HepG2 (cell line): ENCODE results near the gene ANKS1A. TPM values are rescaled to one million over a fixed set of nuclear protein-coding genes. Genes with fewer than 3 reads are reported as not detected.

Source experiments
- ATF2 ChIP-seq: sonication (generic); formaldehyde crosslinking; IDR thresholded peaks from 2 replicates; pipeline ENCODE4 v1.4.0; 2020; ENCODE audit warnings: missing genetic modification reagents
- ELF1 ChIP-seq: sonication (generic); formaldehyde crosslinking; IDR thresholded peaks from 2 replicates; pipeline ENCODE4 v1.4.0; 2020; ENCODE audit warnings: missing genetic modification reagents
- HNF1A ChIP-seq, 2 experiments: sonication (generic) in 1 of 2; formaldehyde crosslinking in 1 of 2; IDR thresholded peaks; 2 replicates each; pipeline versions ENCODE4 v1.4.0 to v1.6.1; 2016 to 2020; ENCODE audit warnings: borderline replicate concordance in 1 of 2, low read depth in 1 of 2, mild to moderate bottlenecking in 1 of 2, missing genetic modification reagents in 1 of 2
- IRF2 ChIP-seq: IDR thresholded peaks from 2 replicates; pipeline ENCODE4 v1.6.1; 2018; ENCODE audit warnings: missing genetic modification reagents, missing compliant biosample characterization
- MEIS2 ChIP-seq: sonication (generic); formaldehyde crosslinking; IDR thresholded peaks from 2 replicates; pipeline ENCODE4 v1.9.0; 2021; ENCODE audit warnings: mild to moderate bottlenecking, missing genetic modification reagents
- MTERF4 ChIP-seq: sonication (generic); formaldehyde crosslinking; IDR thresholded peaks from 2 replicates; pipeline ENCODE4 v1.8.0; 2023; ENCODE audit warnings: mild to moderate bottlenecking, missing genetic modification reagents
- NFKB2 ChIP-seq: sonication (generic); formaldehyde crosslinking; IDR thresholded peaks from 2 replicates; pipeline ENCODE4 v1.4.0; 2020; ENCODE audit warnings: missing genetic modification reagents, borderline replicate concordance
- REL ChIP-seq: sonication (generic); formaldehyde crosslinking; conservative IDR thresholded peaks from 2 replicates; pipeline ENCODE4 v1.8.0; 2022; ENCODE audit warnings: mild to moderate bottlenecking, missing genetic modification reagents, moderate library complexity
- SP5 ChIP-seq: IDR thresholded peaks from 2 replicates; pipeline ENCODE4 v1.6.1; 2016; ENCODE audit warnings: low read depth, borderline replicate concordance
- ZKSCAN1 ChIP-seq: fragments of 150-350 bp; IDR thresholded peaks from 2 replicates; pipeline ENCODE4 v1.6.1; 2014; ENCODE audit warnings: low read length
- ZNF10 ChIP-seq: sonication (generic); formaldehyde crosslinking; IDR thresholded peaks from 2 replicates; pipeline ENCODE4 v1.4.0; 2020; ENCODE audit warnings: mild to moderate bottlenecking, low read depth, missing genetic modification reagents, borderline replicate concordance
- ZNF546 ChIP-seq: sonication (generic); formaldehyde crosslinking; conservative IDR thresholded peaks from 2 replicates; pipeline ENCODE4 v1.8.1; 2023; ENCODE audit warnings: mild to moderate bottlenecking, missing genetic modification reagents
- ZNF589 ChIP-seq: sonication (generic); formaldehyde crosslinking; conservative IDR thresholded peaks from 2 replicates; pipeline ENCODE4 v1.8.0; 2022; ENCODE audit warnings: mild to moderate bottlenecking, moderate library complexity, missing genetic modification reagents
- ZNF678 ChIP-seq: sonication (generic); formaldehyde crosslinking; IDR thresholded peaks from 2 replicates; pipeline ENCODE4 v1.4.0; 2020; ENCODE audit warnings: mild to moderate bottlenecking, missing genetic modification reagents
- polyA plus RNA-seq, 8 experiments: library from polyadenylated mRNA; depleted of rRNA in 3 of 8; stranded (reverse) in 7 of 8; unstranded in 1 of 8; fragments of >200 nt; fragmentation: Illumina TruSeq in 4 of 8; extraction: Trizol in 4 of 8; gene quantifications; 2 replicates each; pipeline versions ENCODE4 v1.2.1 to v1.2.3, GENCODE V29; 2011 to 2016; ENCODE audit warnings: low read depth in 4 of 8, missing spikeins in 1 of 8, mixed read lengths in 1 of 8; ENCODE audit not compliant: insufficient read depth in 1 of 8
- total RNA-seq, 5 experiments: library from RNA; depleted of rRNA; stranded (reverse); fragments of >200 nt; fragmentation: Illumina TruSeq; extraction: Trizol; gene quantifications; 2 replicates each; pipeline ENCODE4 v1.2.3, GENCODE V29; 2016; ENCODE audit warnings: low read depth in 1 of 5
- TF ChIP-seq, protein P1 (sequence below): sonication (generic); formaldehyde crosslinking; IDR thresholded peaks from 2 replicates; pipeline ENCODE4 v1.8.0; 2022; ENCODE audit warnings: mild to moderate bottlenecking, missing genetic modification reagents, moderate library complexity
- TF ChIP-seq, protein P2 (sequence below): IDR thresholded peaks from 2 replicates; pipeline ENCODE4 v1.6.1; 2016; ENCODE audit warnings: mild to moderate bottlenecking, missing biosample characterization, missing genetic modification reagents
- TF ChIP-seq, protein P3 (sequence below): sonication (generic); formaldehyde crosslinking; IDR thresholded peaks from 2 replicates; pipeline ENCODE4 v1.4.0; 2020; ENCODE audit warnings: mild to moderate bottlenecking, low read depth, missing genetic modification reagents

ANKS1A gene
- total and polyA plus RNA-seq, 2 of the 13 experiments (the other 11 are each of a cell fraction or from before 2014, with no cell fraction given): 7.2 to 15.1 TPM

- TF ChIP-seq, protein P1, sequence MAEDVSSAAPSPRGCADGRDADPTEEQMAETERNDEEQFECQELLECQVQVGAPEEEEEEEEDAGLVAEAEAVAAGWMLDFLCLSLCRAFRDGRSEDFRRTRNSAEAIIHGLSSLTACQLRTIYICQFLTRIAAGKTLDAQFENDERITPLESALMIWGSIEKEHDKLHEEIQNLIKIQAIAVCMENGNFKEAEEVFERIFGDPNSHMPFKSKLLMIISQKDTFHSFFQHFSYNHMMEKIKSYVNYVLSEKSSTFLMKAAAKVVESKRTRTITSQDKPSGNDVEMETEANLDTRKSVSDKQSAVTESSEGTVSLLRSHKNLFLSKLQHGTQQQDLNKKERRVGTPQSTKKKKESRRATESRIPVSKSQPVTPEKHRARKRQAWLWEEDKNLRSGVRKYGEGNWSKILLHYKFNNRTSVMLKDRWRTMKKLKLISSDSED (CRISPR knock-in tag): no peak
- TF ChIP-seq ELF1 (CRISPR knock-in tag) (peak; percentile 99), ATF2 (CRISPR knock-in tag) (peak; percentile 97), ZNF10 (CRISPR knock-in tag) (0 out of 2 replicates have a peak, but pooled peaks have one; percentile 44), ZNF589 (CRISPR knock-in tag) (peak; percentile 84; the same call in 1 of the 2 replicates), HNF1A (IDR thresholded peaks at IDR 0.05; ENCODE audit: low read depth) (no peak), HNF1A (CRISPR knock-in tag; IDR thresholded peaks at IDR 0.05; ENCODE audit: borderline replicate concordance) (no peak), NFKB2 (CRISPR knock-in tag) (peak; percentile 93; the same call in 1 of the 2 replicates), REL (peak; percentile 86; the same call in 1 of the 2 replicates), ZNF678 (no peak), ZNF546 (CRISPR knock-in tag) (no peak), SP5 (peak; percentile 20; the same call in 1 of the 2 replicates), MEIS2 (CRISPR knock-in tag) (peak; percentile 52), MTERF4 (peak; percentile 38; the same call in 1 of the 2 replicates), ZKSCAN1 (peak; percentile 71), IRF2 (CRISPR knock-in tag) (peak; percentile 96)
- TF ChIP-seq, protein P2, sequence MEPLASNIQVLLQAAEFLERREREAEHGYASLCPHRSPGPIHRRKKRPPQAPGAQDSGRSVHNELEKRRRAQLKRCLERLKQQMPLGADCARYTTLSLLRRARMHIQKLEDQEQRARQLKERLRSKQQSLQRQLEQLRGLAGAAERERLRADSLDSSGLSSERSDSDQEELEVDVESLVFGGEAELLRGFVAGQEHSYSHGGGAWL (CRISPR knock-in tag): peak; percentile 71
- TF ChIP-seq, protein P3, sequence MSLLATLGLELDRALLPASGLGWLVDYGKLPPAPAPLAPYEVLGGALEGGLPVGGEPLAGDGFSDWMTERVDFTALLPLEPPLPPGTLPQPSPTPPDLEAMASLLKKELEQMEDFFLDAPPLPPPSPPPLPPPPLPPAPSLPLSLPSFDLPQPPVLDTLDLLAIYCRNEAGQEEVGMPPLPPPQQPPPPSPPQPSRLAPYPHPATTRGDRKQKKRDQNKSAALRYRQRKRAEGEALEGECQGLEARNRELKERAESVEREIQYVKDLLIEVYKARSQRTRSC (CRISPR knock-in tag): no peak
These were observed 1.1 kb upstream of the ANKS1A start, which contains the start of gene TAF11 (continued) for GRCh38 chr6:34887753-34888513.
